Neural cell (in vitro differentiated cells): ENCODE measurements around the gene ADGRB3. TPM values are rescaled to one million over a fixed set of nuclear protein-coding genes. Genes with fewer than 3 reads are reported as not detected.

Experiments
- H2AFZ ChIP-seq: fragments of 200-600, 300-800 bp; sonication (generic), shearing (Covaris generic); 2 replicates; pipeline ENCODE4 v1.6.0; 2014; ENCODE audit warnings: low read depth, mild to moderate bottlenecking, antibody characterized with exemption, low read length, moderate library complexity
- H3F3A ChIP-seq: fragments of 200-600 bp; shearing (Covaris generic); 2 replicates; pipeline ENCODE4 v1.6.1; 2016; ENCODE audit warnings: mild to moderate bottlenecking, moderate library complexity, mixed read lengths, antibody characterized with exemption, low read length; ENCODE audit not compliant: insufficient read depth, poor library complexity, severe bottlenecking
- H3K27ac ChIP-seq: fragments of 200-600, 300-800 bp; sonication (generic), shearing (Covaris generic); 2 replicates; pipeline ENCODE4 v1.5.1; 2014; ENCODE audit warnings: mild to moderate bottlenecking, low read length, moderate library complexity
- H3K27me3 ChIP-seq: fragments of 300-800, 200-600 bp; sonication (generic), shearing (Covaris generic); 2 replicates; pipeline ENCODE4 v1.6.0; 2014; ENCODE audit warnings: mild to moderate bottlenecking, low read depth, low read length, moderate library complexity; ENCODE audit not compliant: insufficient read depth
- H3K36me3 ChIP-seq: fragments of 300-800, 200-600 bp; sonication (generic), shearing (Covaris generic); 2 replicates; pipeline ENCODE4 v1.5.1; 2014; ENCODE audit warnings: mild to moderate bottlenecking, antibody characterized with exemption, low read length, moderate library complexity; ENCODE audit not compliant: insufficient read depth
- H3K4me2 ChIP-seq: fragments of 300-800, 200-600 bp; sonication (generic), shearing (Covaris generic); 2 replicates; pipeline ENCODE4 v1.6.0; 2014; ENCODE audit warnings: mild to moderate bottlenecking, low read length
- H3K4me3 ChIP-seq: fragments of 300-800, 200-600 bp; sonication (generic), shearing (Covaris generic); 2 replicates; pipeline ENCODE4 v1.5.1; 2014; ENCODE audit warnings: mild to moderate bottlenecking, low read length, moderate library complexity
- H3K79me2 ChIP-seq: fragments of 200-600 bp; shearing (Covaris generic); replicated peaks from 2 replicates; pipeline ENCODE4 v1.6.0; 2014; ENCODE audit warnings: mild to moderate bottlenecking, low read length, moderate library complexity; ENCODE audit not compliant: insufficient read depth
- H3K9ac ChIP-seq: fragments of 300-800, 200-600 bp; sonication (generic), shearing (Covaris generic); 2 replicates; pipeline ENCODE4 v1.6.1; 2016; ENCODE audit warnings: mild to moderate bottlenecking, low read length, mixed read lengths
- H3K9me2 ChIP-seq: fragments of 200-600 bp; shearing (Covaris generic); 2 replicates; pipeline ENCODE4 v1.6.1; 2016; ENCODE audit warnings: mild to moderate bottlenecking, low read length, mixed read lengths; ENCODE audit not compliant: insufficient read depth
- H3K9me3 ChIP-seq: fragments of 200-600, 300-800 bp; sonication (generic), shearing (Covaris generic); 2 replicates; pipeline ENCODE4 v1.6.1; 2016; ENCODE audit warnings: mild to moderate bottlenecking, mixed run types, low read length, moderate library complexity, mixed read lengths
- H4K20me1 ChIP-seq: fragments of 200-600 bp; shearing (Covaris generic); 2 replicates; pipeline ENCODE4 v1.6.1; 2016; ENCODE audit warnings: mild to moderate bottlenecking, mixed run types; ENCODE audit not compliant: insufficient read depth
- CTCF ChIP-seq: fragments of 450-650 bp; IDR thresholded peaks from 2 replicates; pipeline ENCODE4 v1.5.1; 2014; ENCODE audit warnings: antibody characterized with exemption, mild to moderate bottlenecking, moderate library complexity; ENCODE audit not compliant: poor library complexity, severe bottlenecking
- EP300 ChIP-seq: fragments of 450-650 bp; conservative IDR thresholded peaks from 2 replicates; pipeline ENCODE4 v1.6.1; 2014; ENCODE audit warnings: antibody characterized with exemption, mild to moderate bottlenecking, moderate library complexity; ENCODE audit not compliant: poor library complexity, severe bottlenecking
- EZH2 ChIP-seq: fragments of 200-600, 300-800 bp; shearing (Covaris generic), sonication (generic); IDR thresholded peaks from 2 replicates; pipeline ENCODE4 v1.6.1; 2014; ENCODE audit warnings: antibody characterized with exemption, low read length, borderline replicate concordance, mild to moderate bottlenecking; ENCODE audit not compliant: insufficient read depth, poor library complexity, severe bottlenecking
- MXI1 ChIP-seq: fragments of 450-650 bp; conservative IDR thresholded peaks from 2 replicates; pipeline ENCODE4 v1.6.1; 2014; ENCODE audit warnings: antibody characterized with exemption, mild to moderate bottlenecking; ENCODE audit not compliant: poor library complexity, severe bottlenecking
- POLR2AphosphoS5 ChIP-seq: IDR thresholded peaks from 2 replicates; pipeline ENCODE4 v1.6.1; 2012
- RAD21 ChIP-seq: fragments of 450-650 bp; conservative IDR thresholded peaks from 2 replicates; pipeline ENCODE4 v1.6.1; 2014; ENCODE audit warnings: antibody characterized with exemption, mild to moderate bottlenecking, moderate library complexity
- REST ChIP-seq: IDR thresholded peaks from 2 replicates; pipeline ENCODE4 v1.6.1; 2012; ENCODE audit warnings: borderline replicate concordance
- SMC3 ChIP-seq: fragments of 450-650 bp; conservative IDR thresholded peaks from 2 replicates; pipeline ENCODE4 v1.6.1; 2014; ENCODE audit warnings: antibody characterized with exemption, mild to moderate bottlenecking, moderate library complexity; ENCODE audit not compliant: poor library complexity
- TAF1 ChIP-seq: IDR thresholded peaks from 2 replicates; pipeline ENCODE4 v1.6.1; 2012; ENCODE audit warnings: low read depth
- polyA plus RNA-seq: library from polyadenylated mRNA; depleted of rRNA; stranded (reverse); fragments of >200 nt; gene quantifications from 2 replicates; pipeline ENCODE4 v1.2.3, GENCODE V29; 2014

The ADGRB3 gene
- polyA plus RNA-seq, 1 donor from 2014 or later: 66.5 TPM

GRCh38 chr6:68852791-68853190 is 217.7 kb downstream of the ADGRB3 start:
- H3K79me2 ChIP-seq: no peaks in the 10 kb centered on the region
- no peak overlapping the region for H3K27ac ChIP-seq
- TF ChIP-seq RAD21 (no peak), POLR2AphosphoS5 (no peak), EZH2 (no peak), EP300 (no peak), TAF1 (no peak), MXI1 (no peak), SMC3 (no peak), REST (no peak), CTCF (no peak)
- H4K20me1 ChIP-seq: no peaks in the 10 kb centered on the region
- no peaks in the 10 kb centered on the region for H3K9me2 ChIP-seq
- H3K27me3 ChIP-seq: no peaks in the 10 kb centered on the region
- no peak overlapping the region for H3K4me3 ChIP-seq
- no peaks in the 10 kb centered on the region for H3K9me3 ChIP-seq
- H2AFZ ChIP-seq: no peak overlapping the region
- no peak overlapping the region for H3K9ac ChIP-seq
- no peaks in the 10 kb centered on the region for H3F3A ChIP-seq
- H3K4me2 ChIP-seq: no peak overlapping the region
- H3K36me3 ChIP-seq: no peaks in the 10 kb centered on the region

GRCh38 chr6:68859233-68859632 is 224.2 kb downstream of the ADGRB3 start:
- H2AFZ ChIP-seq: no peak overlapping the region
- H4K20me1 ChIP-seq: no peaks in the 10 kb centered on the region
- H3K36me3 ChIP-seq: no peaks in the 10 kb centered on the region
- H3K9me3 ChIP-seq: no peaks in the 10 kb centered on the region
- H3K9me2 ChIP-seq: no peaks in the 10 kb centered on the region
- no peak overlapping the region for H3K9ac ChIP-seq
- no peak overlapping the region for H3K4me2 ChIP-seq
- TF ChIP-seq EP300 (no peak), EZH2 (no peak), MXI1 (no peak), RAD21 (no peak), POLR2AphosphoS5 (no peak), SMC3 (no peak), TAF1 (no peak), CTCF (no peak), REST (no peak)
- no peak overlapping the region for H3K4me3 ChIP-seq
- H3F3A ChIP-seq: no peaks in the 10 kb centered on the region
- H3K27me3 ChIP-seq: no peaks in the 10 kb centered on the region
- no peaks in the 10 kb centered on the region for H3K79me2 ChIP-seq
- no peak overlapping the region for H3K27ac ChIP-seq
